HFFc6 (cell line): ENCODE measurements around the gene GALNT16. TPM values are rescaled to one million over a fixed set of nuclear protein-coding genes. Genes with fewer than 3 reads are reported as not detected.

Source experiments
- DNase-seq: peaks from one replicate; pipeline ENCODE4 v3.0.0-alpha.2; 2018
- H3K27ac Mint-ChIP-seq: 2 replicates; pipeline ENCODE4 v1.8.0; 2020; ENCODE audit warnings: mild to moderate bottlenecking, mixed read lengths
- H3K27me3 Mint-ChIP-seq: 2 replicates; pipeline ENCODE4 v1.8.0; 2021; ENCODE audit warnings: mild to moderate bottlenecking, moderate library complexity, mixed read lengths; ENCODE audit not compliant: insufficient read depth
- H3K36me3 Mint-ChIP-seq: 2 replicates; pipeline ENCODE4 v1.8.0; 2021; ENCODE audit warnings: low read depth, mixed read lengths
- H3K4me1 Mint-ChIP-seq: 2 replicates; pipeline ENCODE4 v1.8.0; 2020; ENCODE audit warnings: low read depth, mixed read lengths
- H3K4me3 Mint-ChIP-seq: 2 replicates; pipeline ENCODE4 v1.8.0; 2020; ENCODE audit warnings: mild to moderate bottlenecking, moderate library complexity, mixed read lengths
- H3K9me3 Mint-ChIP-seq: 2 replicates; pipeline ENCODE4 v1.8.0; 2020; ENCODE audit warnings: mild to moderate bottlenecking, mixed read lengths
- total RNA-seq, 6 experiments: library from RNA; stranded (reverse); fragmentation: NEBNext Ultra II Directional; extraction: Animal tissue kit (Norgen Biotek cat#: 25700); gene quantifications; 2 replicates in 1 of 6; 3 replicates in 5 of 6; pipeline ENCODE4 v1.2.3, GENCODE V29; 2021
- TF ChIP-seq, protein P1 (sequence below): fragments of 200-600 bp; sonication (generic); IDR thresholded peaks from 2 replicates; pipeline ENCODE4 v1.5.0; 2021; ENCODE audit warnings: antibody characterized with exemption, mild to moderate bottlenecking

The GALNT16 gene
- total RNA-seq, 6 experiments from 2014 or later = 0.11 to 0.38 (median 0.24) TPM

DNA sequence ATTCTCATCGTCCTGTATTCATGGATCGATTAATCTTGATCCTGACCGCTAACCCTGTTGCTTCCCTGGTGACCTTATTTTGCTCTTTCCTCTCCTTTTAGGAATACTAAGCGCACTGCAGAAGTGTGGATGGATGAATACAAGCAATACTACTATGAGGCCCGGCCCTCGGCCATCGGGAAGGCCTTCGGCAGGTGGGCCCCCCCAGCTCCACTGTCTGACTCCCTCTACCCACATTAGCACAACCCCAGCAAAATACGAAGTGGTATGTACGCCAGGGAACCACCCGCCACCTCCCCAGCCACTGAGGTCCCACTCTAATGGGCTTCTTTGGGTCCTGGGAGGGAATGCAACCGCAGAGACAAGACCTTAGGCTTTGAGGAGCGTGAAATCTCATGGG lies 79.5 kb downstream of the GALNT16 start:
- peaks cover 50% of the 10 kb centered on the region for H3K27me3 Mint-ChIP-seq
- H3K9me3 Mint-ChIP-seq = no peaks in the 10 kb centered on the region
- TF ChIP-seq, protein P1, sequence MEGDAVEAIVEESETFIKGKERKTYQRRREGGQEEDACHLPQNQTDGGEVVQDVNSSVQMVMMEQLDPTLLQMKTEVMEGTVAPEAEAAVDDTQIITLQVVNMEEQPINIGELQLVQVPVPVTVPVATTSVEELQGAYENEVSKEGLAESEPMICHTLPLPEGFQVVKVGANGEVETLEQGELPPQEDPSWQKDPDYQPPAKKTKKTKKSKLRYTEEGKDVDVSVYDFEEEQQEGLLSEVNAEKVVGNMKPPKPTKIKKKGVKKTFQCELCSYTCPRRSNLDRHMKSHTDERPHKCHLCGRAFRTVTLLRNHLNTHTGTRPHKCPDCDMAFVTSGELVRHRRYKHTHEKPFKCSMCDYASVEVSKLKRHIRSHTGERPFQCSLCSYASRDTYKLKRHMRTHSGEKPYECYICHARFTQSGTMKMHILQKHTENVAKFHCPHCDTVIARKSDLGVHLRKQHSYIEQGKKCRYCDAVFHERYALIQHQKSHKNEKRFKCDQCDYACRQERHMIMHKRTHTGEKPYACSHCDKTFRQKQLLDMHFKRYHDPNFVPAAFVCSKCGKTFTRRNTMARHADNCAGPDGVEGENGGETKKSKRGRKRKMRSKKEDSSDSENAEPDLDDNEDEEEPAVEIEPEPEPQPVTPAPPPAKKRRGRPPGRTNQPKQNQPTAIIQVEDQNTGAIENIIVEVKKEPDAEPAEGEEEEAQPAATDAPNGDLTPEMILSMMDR = no peak
- H3K4me3 Mint-ChIP-seq = no peak overlapping the region
- no peak for DNase-seq
- H3K4me1 Mint-ChIP-seq = no peaks in the 10 kb centered on the region
- no peaks in the 10 kb centered on the region for H3K36me3 Mint-ChIP-seq
- H3K27ac Mint-ChIP-seq = no peak overlapping the region

DNA sequence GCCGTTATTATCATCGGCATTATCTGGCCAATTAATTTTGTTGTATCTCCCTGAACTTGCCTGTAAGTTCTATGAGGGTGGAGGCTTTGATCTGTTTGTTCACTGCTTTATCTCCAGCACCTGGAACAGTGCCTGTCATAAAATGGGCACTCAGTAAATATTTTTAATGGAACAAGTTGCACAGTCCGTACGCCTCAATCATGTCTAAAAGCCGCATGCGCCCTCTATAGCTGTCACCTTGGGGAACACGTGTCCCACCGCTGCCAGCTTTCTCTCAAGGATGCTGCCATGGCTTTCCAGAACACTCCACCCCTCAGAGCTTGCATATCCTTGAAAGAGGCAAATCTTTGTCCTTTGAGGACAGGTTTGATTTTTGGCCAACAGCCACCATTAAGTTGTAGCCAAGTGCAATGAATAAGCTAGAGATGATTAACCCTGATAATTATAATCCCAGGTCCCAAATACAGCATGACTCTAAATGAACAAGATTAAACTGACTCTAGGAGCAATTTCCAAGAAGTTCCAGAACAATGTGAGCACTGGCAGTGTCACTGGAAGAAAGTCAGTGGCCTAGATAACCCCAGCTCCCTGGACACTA lies 83.1 kb downstream of the GALNT16 start:
- no peaks in the 10 kb centered on the region for H3K9me3 Mint-ChIP-seq
- peaks cover 30% of the 10 kb centered on the region for H3K27me3 Mint-ChIP-seq
- TF ChIP-seq, protein P1 = no peak
- no peak for DNase-seq
- no peaks in the 10 kb centered on the region for H3K36me3 Mint-ChIP-seq
- H3K4me1 Mint-ChIP-seq = no peaks in the 10 kb centered on the region
- H3K4me3 Mint-ChIP-seq = no peak overlapping the region
- H3K27ac Mint-ChIP-seq = no peak overlapping the region

DNA sequence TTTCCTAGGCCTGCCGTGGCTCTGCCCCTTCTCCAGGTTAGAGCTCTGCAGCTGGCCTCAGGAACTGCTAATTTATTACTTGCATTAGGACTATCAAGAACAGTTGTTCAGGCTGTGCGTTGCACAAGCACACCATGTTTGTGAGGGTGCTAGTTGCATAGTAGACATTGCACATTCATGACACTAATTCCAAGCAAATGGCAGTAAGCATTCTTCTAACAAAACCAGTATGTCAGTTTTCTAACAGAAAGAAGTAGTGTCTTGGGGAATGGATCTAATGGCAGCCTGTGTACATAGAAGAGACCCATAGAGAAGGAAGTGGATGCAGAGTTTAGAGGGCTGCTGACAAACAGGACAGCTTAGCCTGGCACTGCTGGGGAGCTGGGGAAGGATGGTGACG lies 84.2 kb downstream of the GALNT16 start:
- no peak overlapping the region for H3K4me3 Mint-ChIP-seq
- no peaks in the 10 kb centered on the region for H3K36me3 Mint-ChIP-seq
- no peak for DNase-seq
- H3K27ac Mint-ChIP-seq = no peak overlapping the region
- H3K9me3 Mint-ChIP-seq = no peaks in the 10 kb centered on the region
- TF ChIP-seq, protein P1 = no peak
- peaks cover 22% of the 10 kb centered on the region for H3K27me3 Mint-ChIP-seq
- H3K4me1 Mint-ChIP-seq = no peaks in the 10 kb centered on the region

DNA sequence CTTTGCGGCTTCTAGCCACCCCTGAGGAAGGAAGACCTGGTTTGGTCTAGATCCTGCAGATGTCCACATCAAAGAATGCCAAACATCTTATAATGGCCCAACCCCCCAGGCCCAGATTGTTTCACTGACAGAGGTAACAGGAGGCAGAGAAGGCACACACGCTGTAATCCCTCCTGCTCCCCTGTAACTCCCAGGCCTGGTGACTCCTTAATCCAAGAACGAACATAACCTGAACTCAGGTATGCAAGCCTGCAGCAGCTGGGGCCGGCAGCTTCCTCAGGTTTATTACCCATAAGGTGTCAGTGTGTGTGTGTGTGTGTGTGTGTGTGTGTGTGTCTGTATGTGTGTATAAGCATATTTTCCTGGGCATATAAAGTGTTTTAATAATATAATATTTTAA lies 85.4 kb downstream of the GALNT16 start:
- Mint-ChIP-seq H3K9me3 (no peaks in the 10 kb centered on the region), H3K27me3 (peaks cover 28% of the 10 kb centered on the region), H3K4me3 (no peak overlapping the region), H3K27ac (no peak overlapping the region), H3K4me1 (no peaks in the 10 kb centered on the region), H3K36me3 (no peaks in the 10 kb centered on the region)
- TF ChIP-seq, protein P1 = no peak
- no peak for DNase-seq

DNA sequence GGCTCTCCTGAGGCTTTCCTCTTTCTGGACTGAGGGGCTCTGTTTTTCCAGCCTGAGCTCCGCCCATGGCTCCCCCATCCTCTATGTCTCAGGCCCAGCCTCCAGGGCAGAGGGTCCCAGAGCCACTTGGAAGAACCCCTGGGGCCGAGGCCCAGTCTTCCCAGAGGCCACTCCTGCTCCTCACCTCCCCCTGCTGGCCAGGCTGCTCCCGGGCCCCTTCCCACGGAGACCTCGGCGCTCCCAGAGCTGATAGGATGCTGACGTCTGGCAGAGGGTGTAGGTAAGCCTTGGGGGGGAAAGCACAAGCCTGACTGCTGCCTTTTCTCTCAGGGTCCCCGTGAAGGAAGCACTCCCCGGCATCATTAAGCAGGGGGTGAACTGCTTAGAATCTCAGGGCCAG lies 86.8 kb downstream of the GALNT16 start:
- TF ChIP-seq, protein P1 = peak; percentile 79
- no peak overlapping the region for H3K27ac Mint-ChIP-seq
- H3K9me3 Mint-ChIP-seq = no peaks in the 10 kb centered on the region
- no peaks in the 10 kb centered on the region for H3K36me3 Mint-ChIP-seq
- H3K27me3 Mint-ChIP-seq = peaks cover 29% of the 10 kb centered on the region
- H3K4me3 Mint-ChIP-seq = no peak overlapping the region
- H3K4me1 Mint-ChIP-seq = no peaks in the 10 kb centered on the region
- DNase-seq = no peak
